ENCODE results near the gene TOMM34. TPM values are rescaled to one million over a fixed set of nuclear protein-coding genes. Genes with fewer than 3 reads are reported as not detected.

Gene TOMM34
- polyA plus RNA-seq, 1 donor from 2014 or later: 10.0 TPM

GRCh38 chr20:44990425-44990824 lies 30.2 kb upstream of the TOMM34 start:
- Histone ChIP-seq H3K9me3 (ENCODE audit: low read length) (no peaks in the 10 kb centered on the region), H3K4me2 (ENCODE audit: low read length) (no peak overlapping the region), H3K9ac (ENCODE audit: low read length) (no peak overlapping the region), H3K27ac (ENCODE audit: low read length) (no peak overlapping the region), H3K27me3 (ENCODE audit: insufficient read depth, low read depth, low read length) (no peaks in the 10 kb centered on the region), H4K20me1 (ENCODE audit: insufficient read depth) (no peaks in the 10 kb centered on the region), H3K36me3 (ENCODE audit: insufficient read depth, low read length) (no peaks in the 10 kb centered on the region), H2AFZ (ENCODE audit: low read depth, low read length) (no peak overlapping the region), H3K4me3 (ENCODE audit: low read length) (no peak overlapping the region), H3K79me2 (replicated peaks; ENCODE audit: insufficient read depth, low read length) (no peaks in the 10 kb centered on the region), H3F3A (ENCODE audit: insufficient read depth, low read length, poor library complexity, severe bottlenecking) (no peaks in the 10 kb centered on the region), H3K9me2 (ENCODE audit: insufficient read depth, low read length) (no peaks in the 10 kb centered on the region)
- no peak for TF ChIP-seq REST (IDR thresholded peaks at IDR 0.05; ENCODE audit: borderline replicate concordance)
- TF ChIP-seq MXI1 (conservative IDR thresholded peaks at IDR 0.05; ENCODE audit: poor library complexity, severe bottlenecking): no peak
- no peak for TF ChIP-seq TAF1 (IDR thresholded peaks at IDR 0.05; ENCODE audit: low read depth)
- no peak for TF ChIP-seq SMC3 (conservative IDR thresholded peaks at IDR 0.05; ENCODE audit: poor library complexity)
- TF ChIP-seq EZH2 (IDR thresholded peaks at IDR 0.05; ENCODE audit: borderline replicate concordance, insufficient read depth, low read length, poor library complexity, severe bottlenecking): no peak
- no peak for TF ChIP-seq CTCF (IDR thresholded peaks at IDR 0.05; ENCODE audit: poor library complexity, severe bottlenecking)
- no peak for TF ChIP-seq RAD21 (conservative IDR thresholded peaks at IDR 0.05)
- TF ChIP-seq POLR2AphosphoS5 (IDR thresholded peaks at IDR 0.05): no peak

- TF ChIP-seq RAD21 (conservative IDR thresholded peaks at IDR 0.05) (no peak), POLR2AphosphoS5 (IDR thresholded peaks at IDR 0.05) (no peak), SMC3 (conservative IDR thresholded peaks at IDR 0.05; ENCODE audit: poor library complexity) (no peak), EZH2 (IDR thresholded peaks at IDR 0.05; ENCODE audit: borderline replicate concordance, insufficient read depth, low read length, poor library complexity, severe bottlenecking) (no peak), EP300 (conservative IDR thresholded peaks at IDR 0.05; ENCODE audit: poor library complexity, severe bottlenecking) (no peak), TAF1 (IDR thresholded peaks at IDR 0.05; ENCODE audit: low read depth) (no peak), REST (IDR thresholded peaks at IDR 0.05; ENCODE audit: borderline replicate concordance) (no peak), MXI1 (conservative IDR thresholded peaks at IDR 0.05; ENCODE audit: poor library complexity, severe bottlenecking) (no peak), CTCF (IDR thresholded peaks at IDR 0.05; ENCODE audit: poor library complexity, severe bottlenecking) (no peak)
- Histone ChIP-seq H3F3A (ENCODE audit: insufficient read depth, low read length, poor library complexity, severe bottlenecking) (no peaks in the 10 kb centered on the region), H3K27ac (ENCODE audit: low read length) (no peak overlapping the region), H3K9me3 (ENCODE audit: low read length) (no peaks in the 10 kb centered on the region), H2AFZ (ENCODE audit: low read depth, low read length) (no peak overlapping the region), H3K79me2 (replicated peaks; ENCODE audit: insufficient read depth, low read length) (no peaks in the 10 kb centered on the region), H3K27me3 (ENCODE audit: insufficient read depth, low read depth, low read length) (no peaks in the 10 kb centered on the region), H4K20me1 (ENCODE audit: insufficient read depth) (no peaks in the 10 kb centered on the region), H3K36me3 (ENCODE audit: insufficient read depth, low read length) (no peaks in the 10 kb centered on the region), H3K9me2 (ENCODE audit: insufficient read depth, low read length) (no peaks in the 10 kb centered on the region), H3K9ac (ENCODE audit: low read length) (no peak overlapping the region), H3K4me3 (ENCODE audit: low read length) (no peak overlapping the region), H3K4me2 (ENCODE audit: low read length) (no peak overlapping the region)
These were observed 28.5 kb upstream of the TOMM34 start for GRCh38 chr20:44988631-44989171.
